ENCODE data around the gene CLN5. TPM values are rescaled to one million over a fixed set of nuclear protein-coding genes. Genes with fewer than 3 reads are reported as not detected.

Gene CLN5
- total RNA-seq, 1 donor from 2014 or later = 10.9 TPM

DNA sequence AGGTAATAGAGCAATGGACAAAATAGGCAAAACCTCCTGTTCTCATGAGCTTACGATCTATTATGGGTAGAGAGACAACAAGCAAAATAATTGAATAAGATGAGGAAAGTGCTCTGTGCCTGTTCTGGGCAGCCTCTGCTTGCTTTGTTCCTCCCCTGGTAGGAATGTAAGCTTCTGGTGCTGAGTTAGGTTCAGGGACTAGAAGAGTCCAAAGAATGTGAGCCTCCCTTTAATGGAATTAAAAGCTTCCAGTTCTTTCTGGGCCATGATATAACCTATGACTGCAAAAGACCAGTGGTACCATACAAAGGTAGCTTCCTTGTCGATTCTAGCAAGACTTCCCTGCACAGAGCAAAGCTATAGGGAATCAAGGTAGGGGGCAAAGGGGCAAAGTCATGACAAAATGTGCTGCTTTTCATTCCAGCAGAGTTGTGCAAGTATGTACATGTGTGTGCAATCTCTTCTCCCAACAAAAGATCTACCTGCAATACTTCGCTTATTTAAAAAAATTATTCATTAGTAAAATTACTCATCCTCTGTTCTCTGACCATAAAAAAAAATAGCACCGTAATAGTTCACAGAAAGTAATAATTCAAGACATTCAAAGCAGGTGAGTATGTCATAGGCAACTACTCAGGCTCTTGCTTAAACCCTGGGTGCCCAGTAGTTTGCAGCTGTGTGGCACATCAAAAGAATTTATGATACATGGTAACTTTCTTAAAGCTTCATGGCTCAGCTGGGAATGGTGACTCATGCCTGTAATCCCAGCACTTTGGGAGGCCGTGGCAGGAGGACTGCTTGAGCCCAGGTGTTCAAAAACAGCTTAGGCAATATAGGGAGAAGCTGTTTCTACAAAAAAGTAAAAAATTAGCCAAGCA is 22.2 kb upstream of the CLN5 start:
- Mint-ChIP-seq H3K27ac (ENCODE audit: unreplicated experiment) (no peak overlapping the region), H3K4me3 (ENCODE audit: unreplicated experiment) (no peak overlapping the region), H3K36me3 (ENCODE audit: low read depth, unreplicated experiment) (no peaks in the 10 kb centered on the region), H3K9me3 (ENCODE audit: unreplicated experiment) (no peaks in the 10 kb centered on the region), H3K4me1 (ENCODE audit: unreplicated experiment) (no peaks in the 10 kb centered on the region), H3K27me3 (ENCODE audit: unreplicated experiment) (peaks cover 8% of the 10 kb centered on the region)
- TF ChIP-seq, protein P1, sequence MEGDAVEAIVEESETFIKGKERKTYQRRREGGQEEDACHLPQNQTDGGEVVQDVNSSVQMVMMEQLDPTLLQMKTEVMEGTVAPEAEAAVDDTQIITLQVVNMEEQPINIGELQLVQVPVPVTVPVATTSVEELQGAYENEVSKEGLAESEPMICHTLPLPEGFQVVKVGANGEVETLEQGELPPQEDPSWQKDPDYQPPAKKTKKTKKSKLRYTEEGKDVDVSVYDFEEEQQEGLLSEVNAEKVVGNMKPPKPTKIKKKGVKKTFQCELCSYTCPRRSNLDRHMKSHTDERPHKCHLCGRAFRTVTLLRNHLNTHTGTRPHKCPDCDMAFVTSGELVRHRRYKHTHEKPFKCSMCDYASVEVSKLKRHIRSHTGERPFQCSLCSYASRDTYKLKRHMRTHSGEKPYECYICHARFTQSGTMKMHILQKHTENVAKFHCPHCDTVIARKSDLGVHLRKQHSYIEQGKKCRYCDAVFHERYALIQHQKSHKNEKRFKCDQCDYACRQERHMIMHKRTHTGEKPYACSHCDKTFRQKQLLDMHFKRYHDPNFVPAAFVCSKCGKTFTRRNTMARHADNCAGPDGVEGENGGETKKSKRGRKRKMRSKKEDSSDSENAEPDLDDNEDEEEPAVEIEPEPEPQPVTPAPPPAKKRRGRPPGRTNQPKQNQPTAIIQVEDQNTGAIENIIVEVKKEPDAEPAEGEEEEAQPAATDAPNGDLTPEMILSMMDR (IDR thresholded peaks at IDR 0.05; ENCODE audit: unreplicated experiment) = no peak
- no peak for DNase-seq (ENCODE audit: low spot score)

DNA sequence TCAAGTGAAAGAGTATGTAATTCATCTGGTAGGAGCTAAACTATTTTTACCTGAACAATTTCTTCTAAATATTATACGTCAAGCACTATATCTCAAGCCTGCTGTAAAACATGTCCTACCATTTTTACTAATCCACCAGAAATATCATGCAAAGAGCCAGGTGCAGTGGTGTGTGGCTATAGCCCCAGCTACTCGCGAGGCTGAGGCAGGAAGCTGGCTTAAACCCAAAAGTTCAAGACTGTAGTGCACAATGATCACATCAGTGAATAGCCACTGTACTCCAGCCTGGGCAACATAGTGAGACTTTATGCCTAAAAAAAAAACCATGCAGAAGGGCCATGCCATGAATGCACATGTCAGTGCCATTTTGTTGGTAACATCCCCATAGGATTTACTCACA is 20.7 kb upstream of the CLN5 start:
- Mint-ChIP-seq H3K4me1 (ENCODE audit: unreplicated experiment) (no peaks in the 10 kb centered on the region), H3K27ac (ENCODE audit: unreplicated experiment) (no peak overlapping the region), H3K36me3 (ENCODE audit: low read depth, unreplicated experiment) (no peaks in the 10 kb centered on the region), H3K9me3 (ENCODE audit: unreplicated experiment) (no peaks in the 10 kb centered on the region), H3K4me3 (ENCODE audit: unreplicated experiment) (no peak overlapping the region), H3K27me3 (ENCODE audit: unreplicated experiment) (peaks cover 8% of the 10 kb centered on the region)
- no peak for DNase-seq (ENCODE audit: low spot score)
- TF ChIP-seq, protein P1 (IDR thresholded peaks at IDR 0.05; ENCODE audit: unreplicated experiment) = no peak

DNA sequence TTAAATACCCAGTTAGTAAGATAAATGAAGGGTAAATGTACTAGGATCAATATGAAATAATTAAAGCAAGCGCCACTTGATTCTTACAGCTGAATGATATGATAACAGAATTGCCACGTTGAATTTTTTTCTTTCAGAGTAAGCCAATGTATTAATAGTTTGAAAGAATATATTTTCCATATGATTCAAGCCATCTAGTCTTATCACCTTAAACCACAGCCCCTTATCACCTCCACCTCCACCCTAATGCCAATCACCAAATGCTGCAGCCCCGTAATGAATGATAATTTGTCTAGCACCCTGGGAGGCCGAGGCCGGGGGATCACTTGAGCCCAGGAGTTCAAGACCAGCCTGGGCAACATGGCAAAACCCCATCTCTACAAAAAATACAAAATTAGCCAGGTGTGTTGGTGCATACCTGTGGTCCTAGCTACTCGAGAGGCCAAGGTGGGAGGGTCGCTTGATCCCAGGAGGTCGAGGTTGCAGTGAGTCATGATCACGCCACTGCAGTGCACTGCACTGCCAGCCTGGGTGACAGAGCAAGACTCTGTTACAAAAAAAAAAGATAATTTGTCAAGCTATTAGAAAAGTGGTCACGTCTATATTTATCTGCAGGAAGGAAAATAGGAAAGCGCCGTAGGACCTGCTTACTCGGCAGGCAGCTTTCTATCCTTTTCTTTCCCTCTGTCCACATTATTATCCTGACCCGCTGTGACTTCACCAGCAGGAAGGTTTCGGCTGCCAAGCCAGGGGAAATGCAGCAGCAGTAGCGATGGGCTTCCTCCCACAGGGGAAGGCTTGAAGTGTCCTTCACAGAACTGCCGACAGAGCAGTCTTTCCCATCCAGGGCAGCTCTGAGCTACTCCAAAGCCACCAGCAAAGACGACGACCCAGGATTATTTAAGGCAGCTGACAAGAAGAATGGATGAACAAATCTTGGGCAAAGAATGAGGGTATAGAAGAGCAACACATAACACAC is 19.7 kb upstream of the CLN5 start:
- Mint-ChIP-seq H3K4me1 (ENCODE audit: unreplicated experiment) (no peaks in the 10 kb centered on the region), H3K36me3 (ENCODE audit: low read depth, unreplicated experiment) (no peaks in the 10 kb centered on the region), H3K9me3 (ENCODE audit: unreplicated experiment) (no peaks in the 10 kb centered on the region), H3K4me3 (ENCODE audit: unreplicated experiment) (no peak overlapping the region), H3K27ac (ENCODE audit: unreplicated experiment) (no peak overlapping the region), H3K27me3 (ENCODE audit: unreplicated experiment) (peaks cover 9% of the 10 kb centered on the region)
- TF ChIP-seq, protein P1 (IDR thresholded peaks at IDR 0.05; ENCODE audit: unreplicated experiment) = no peak
- DNase-seq (ENCODE audit: low spot score) = no peak

DNA sequence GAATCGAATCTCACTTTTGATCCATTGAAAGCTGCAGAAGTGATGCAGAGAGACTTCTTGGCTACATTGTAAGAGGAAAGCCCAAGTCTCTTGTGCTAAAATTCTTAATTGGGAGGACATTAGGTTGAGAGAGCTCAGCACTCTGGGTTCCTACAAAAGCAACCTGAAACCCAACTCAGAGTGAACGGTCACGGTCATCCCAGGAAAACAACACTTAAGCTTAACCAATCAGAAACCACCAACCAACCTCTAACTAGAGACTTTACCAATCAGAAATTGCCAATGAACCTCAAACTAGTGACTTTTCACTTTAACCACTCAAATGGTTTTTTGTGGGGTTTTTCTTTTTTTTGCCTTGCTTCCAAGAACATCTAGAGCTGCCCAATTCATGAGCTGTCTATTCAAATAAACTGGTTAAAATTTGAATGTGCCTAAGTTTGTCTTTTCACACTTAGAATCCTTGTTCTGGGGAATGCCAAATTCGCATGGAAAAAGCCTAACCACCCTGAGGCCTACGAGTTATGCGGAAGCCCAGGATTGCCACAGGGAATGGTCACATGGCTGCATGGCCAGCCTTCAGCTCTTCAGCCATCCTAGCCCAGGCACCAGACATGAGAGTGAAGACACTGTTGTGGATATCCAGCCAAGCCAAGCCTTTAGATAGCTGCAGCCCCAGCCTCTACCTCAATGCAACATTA is 17.8 kb upstream of the CLN5 start:
- Mint-ChIP-seq H3K4me1 (ENCODE audit: unreplicated experiment) (no peaks in the 10 kb centered on the region), H3K4me3 (ENCODE audit: unreplicated experiment) (no peak overlapping the region), H3K27ac (ENCODE audit: unreplicated experiment) (no peak overlapping the region), H3K36me3 (ENCODE audit: low read depth, unreplicated experiment) (no peaks in the 10 kb centered on the region), H3K9me3 (ENCODE audit: unreplicated experiment) (no peaks in the 10 kb centered on the region), H3K27me3 (ENCODE audit: unreplicated experiment) (peaks cover 8% of the 10 kb centered on the region)
- TF ChIP-seq, protein P1 (IDR thresholded peaks at IDR 0.05; ENCODE audit: unreplicated experiment) = no peak
- no peak for DNase-seq (ENCODE audit: low spot score)
